Osteocyte (in vitro differentiated cells): ENCODE measurements around the gene AOX1. TPM values are rescaled to one million over a fixed set of nuclear protein-coding genes. Genes with fewer than 3 reads are reported as not detected.
"Not testable (repeated sequence)": the region's sequence is repeated elsewhere in the genome, so short reads cannot be mapped to it uniquely, and the experiment has no call there.

ENCODE experiments used
- DNase-seq: peaks from one replicate; pipeline ENCODE4 v3.0.0; 2021; ENCODE audit warnings: mixed read lengths; ENCODE audit not compliant: unreplicated experiment; ENCODE audit errors: extremely low spot score
- H3K27ac Mint-ChIP-seq: one replicate; pipeline ENCODE4 v1.8.0; 2021; ENCODE audit warnings: mild to moderate bottlenecking, mixed read lengths; ENCODE audit not compliant: unreplicated experiment
- H3K27me3 Mint-ChIP-seq: one replicate; pipeline ENCODE4 v1.8.0; 2021; ENCODE audit warnings: mixed read lengths; ENCODE audit not compliant: unreplicated experiment
- H3K36me3 Mint-ChIP-seq: one replicate; pipeline ENCODE4 v1.8.0; 2021; ENCODE audit warnings: mixed read lengths; ENCODE audit not compliant: unreplicated experiment
- H3K4me1 Mint-ChIP-seq: one replicate; pipeline ENCODE4 v1.8.0; 2021; ENCODE audit warnings: mixed read lengths; ENCODE audit not compliant: unreplicated experiment
- H3K4me3 Mint-ChIP-seq: one replicate; pipeline ENCODE4 v1.8.0; 2021; ENCODE audit warnings: mild to moderate bottlenecking, moderate library complexity, mixed read lengths; ENCODE audit not compliant: unreplicated experiment
- H3K9me3 Mint-ChIP-seq: one replicate; pipeline ENCODE4 v1.8.0; 2021; ENCODE audit warnings: mixed read lengths; ENCODE audit not compliant: unreplicated experiment
- total RNA-seq: library from RNA; stranded (reverse); gene quantifications from 2 replicates; pipeline ENCODE4 v1.2.1, GENCODE V29; 2021
- TF ChIP-seq, protein P1 (sequence below): fragments of 200-600 bp; sonication (generic); IDR thresholded peaks from 2 replicates; pipeline ENCODE4 v1.5.0; 2021; ENCODE audit warnings: antibody characterized with exemption, mild to moderate bottlenecking, moderate library complexity

AOX1 gene
- total RNA-seq, 1 donor from 2014 or later, result 1.7 TPM

DNA sequence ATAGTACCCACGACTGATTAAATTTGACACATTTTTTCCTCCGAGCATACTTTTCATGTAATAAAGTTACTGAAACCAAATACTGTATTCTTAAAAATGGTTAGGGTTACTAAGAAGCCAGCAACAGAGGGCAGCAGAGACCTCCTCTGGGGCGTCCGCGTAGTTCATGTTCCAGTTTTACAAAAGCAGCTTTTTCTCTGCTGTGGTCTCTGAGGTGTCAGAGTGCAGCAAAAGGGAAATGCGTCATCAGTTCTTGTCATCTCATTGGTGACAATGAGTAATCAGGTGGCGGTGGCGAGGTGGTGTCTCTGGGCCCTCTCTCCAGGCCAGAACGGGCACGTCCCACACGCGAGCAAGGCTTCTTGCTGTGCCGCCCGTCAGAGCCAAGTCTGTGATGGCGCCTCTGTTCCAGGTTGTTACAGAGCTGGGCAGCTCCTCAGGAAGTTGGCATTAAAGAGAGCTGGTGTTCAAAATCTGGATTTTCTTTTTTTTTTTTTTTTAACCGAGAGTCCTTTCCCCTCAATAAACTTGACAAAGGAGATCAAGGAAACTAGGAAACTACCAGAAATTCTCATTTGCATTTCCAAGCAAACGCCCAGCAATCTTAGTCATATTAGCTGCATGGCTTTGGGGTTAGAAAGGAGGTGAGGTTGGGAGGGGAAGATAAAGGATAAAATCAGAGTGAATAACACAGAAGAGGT is 127.3 kb downstream of the AOX1 start:
- DNase-seq, result peak; percentile 91
- H3K27ac Mint-ChIP-seq, result peak overlapping the region; percentile 93
- H3K4me3 Mint-ChIP-seq, result peak overlapping the region; percentile 76
- no peaks in the 10 kb centered on the region for H3K36me3 Mint-ChIP-seq
- no peaks in the 10 kb centered on the region for H3K9me3 Mint-ChIP-seq
- peaks cover 11% of the 10 kb centered on the region for H3K4me1 Mint-ChIP-seq
- TF ChIP-seq, protein P1, sequence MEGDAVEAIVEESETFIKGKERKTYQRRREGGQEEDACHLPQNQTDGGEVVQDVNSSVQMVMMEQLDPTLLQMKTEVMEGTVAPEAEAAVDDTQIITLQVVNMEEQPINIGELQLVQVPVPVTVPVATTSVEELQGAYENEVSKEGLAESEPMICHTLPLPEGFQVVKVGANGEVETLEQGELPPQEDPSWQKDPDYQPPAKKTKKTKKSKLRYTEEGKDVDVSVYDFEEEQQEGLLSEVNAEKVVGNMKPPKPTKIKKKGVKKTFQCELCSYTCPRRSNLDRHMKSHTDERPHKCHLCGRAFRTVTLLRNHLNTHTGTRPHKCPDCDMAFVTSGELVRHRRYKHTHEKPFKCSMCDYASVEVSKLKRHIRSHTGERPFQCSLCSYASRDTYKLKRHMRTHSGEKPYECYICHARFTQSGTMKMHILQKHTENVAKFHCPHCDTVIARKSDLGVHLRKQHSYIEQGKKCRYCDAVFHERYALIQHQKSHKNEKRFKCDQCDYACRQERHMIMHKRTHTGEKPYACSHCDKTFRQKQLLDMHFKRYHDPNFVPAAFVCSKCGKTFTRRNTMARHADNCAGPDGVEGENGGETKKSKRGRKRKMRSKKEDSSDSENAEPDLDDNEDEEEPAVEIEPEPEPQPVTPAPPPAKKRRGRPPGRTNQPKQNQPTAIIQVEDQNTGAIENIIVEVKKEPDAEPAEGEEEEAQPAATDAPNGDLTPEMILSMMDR, result peak; percentile 91
- peaks cover 3% of the 10 kb centered on the region for H3K27me3 Mint-ChIP-seq

DNA sequence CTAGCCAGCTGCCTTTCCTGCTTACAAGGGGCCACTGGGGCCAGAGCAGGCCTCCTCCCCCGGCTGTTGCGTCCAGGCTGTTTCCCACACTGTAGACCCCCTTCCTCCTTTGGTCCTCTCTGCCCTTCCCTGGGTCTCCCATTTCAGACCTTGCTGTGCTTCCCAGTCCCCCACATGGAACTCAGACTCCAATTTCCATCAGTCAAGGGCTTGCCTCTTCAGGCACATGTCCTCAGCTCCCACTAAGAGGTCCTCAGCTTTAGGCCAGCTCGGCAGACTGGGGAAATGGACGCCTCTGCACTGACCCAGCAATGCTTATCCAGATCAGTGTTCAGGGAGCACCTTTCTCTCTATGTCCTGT is 127.9 kb downstream of the AOX1 start:
- Mint-ChIP-seq H3K4me3 (peak overlapping the region; percentile 76), H3K27ac (peak overlapping the region; percentile 93), H3K9me3 (no peaks in the 10 kb centered on the region), H3K4me1 (peaks cover 11% of the 10 kb centered on the region), H3K36me3 (no peaks in the 10 kb centered on the region), H3K27me3 (peaks cover 5% of the 10 kb centered on the region)
- TF ChIP-seq, protein P1, result no peak
- no peak for DNase-seq

DNA sequence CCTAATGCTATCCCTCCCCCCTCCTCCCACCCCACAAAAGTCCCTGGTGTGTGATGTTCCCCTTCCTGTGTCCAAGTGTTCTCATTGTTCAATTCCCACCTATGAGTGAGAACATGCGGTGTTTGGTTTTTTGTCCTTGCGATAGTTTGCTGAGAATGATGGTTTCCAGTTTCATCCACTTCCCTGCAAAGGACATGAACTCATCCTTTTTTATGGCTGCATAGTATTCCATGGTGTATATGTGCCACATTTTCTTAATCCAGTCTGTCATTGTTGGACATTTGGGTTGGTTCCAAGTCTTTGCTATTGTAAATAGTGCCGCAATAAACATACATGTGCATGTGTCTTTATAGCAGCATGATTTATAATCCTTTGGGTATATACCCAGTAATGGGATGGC is 129.2 kb downstream of the AOX1 start:
- H3K27me3 Mint-ChIP-seq, result peaks cover 18% of the 10 kb centered on the region
- not testable (repeated sequence) for H3K4me3 Mint-ChIP-seq

DNA sequence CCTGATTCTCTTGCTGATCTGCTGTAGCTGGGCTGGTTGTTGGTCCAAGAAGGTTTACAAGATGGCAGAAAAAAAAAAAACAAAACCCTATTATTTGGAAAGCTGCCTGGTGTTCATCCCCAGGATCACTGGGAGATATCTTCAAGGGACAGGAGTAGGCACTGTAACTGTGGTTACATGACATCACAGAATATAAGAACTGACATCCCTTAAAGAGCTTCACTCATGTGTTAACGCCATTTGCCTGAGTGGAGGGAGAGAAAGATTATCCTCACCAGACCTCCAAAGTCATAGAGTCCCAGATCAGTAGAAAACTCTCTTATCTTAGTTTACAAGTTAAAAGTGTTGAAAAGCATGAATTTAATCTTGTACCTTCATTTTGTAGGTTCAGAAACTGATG is 130.6 kb downstream of the AOX1 start:
- Mint-ChIP-seq H3K36me3 (peaks cover 2% of the 10 kb centered on the region), H3K27me3 (peaks cover 30% of the 10 kb centered on the region), H3K9me3 (peaks cover 6% of the 10 kb centered on the region), H3K4me1 (peaks cover 11% of the 10 kb centered on the region), H3K27ac (no peak overlapping the region), H3K4me3 (no peak overlapping the region)
- TF ChIP-seq, protein P1, result no peak
- no peak for DNase-seq

More for the DNA sequence above, 129.2 kb downstream of the AOX1 start:
- H3K27ac Mint-ChIP-seq, DNase-seq, H3K9me3 Mint-ChIP-seq, H3K36me3 Mint-ChIP-seq: not testable (repeated sequence)
- H3K4me1 Mint-ChIP-seq, result peaks cover 11% of the 10 kb centered on the region

Other genes with a start within 250 kb of the AOX1 start
- gene KCTD18, start 75.9 kb upstream of the AOX1 start, total RNA-seq, result 18.5 and 19.1 TPM in 2 replicates
- gene SGO2, start 59.8 kb upstream of the AOX1 start, total RNA-seq, result 5.2 and 5.7 TPM in 2 replicates
- gene BZW1, start 225.9 kb downstream of the AOX1 start, total RNA-seq, result 199 and 214 TPM in 2 replicates